Ishikawa (cell line): ENCODE results near the gene LRRC71.

ENCODE experiments used
- CEBPB ChIP-seq: IDR thresholded peaks from 2 replicates; pipeline ENCODE4 v1.6.1; 2012
- CREB1 ChIP-seq: IDR thresholded peaks from 2 replicates; pipeline ENCODE4 v1.6.1; 2012; ENCODE audit warnings: low read depth
- EGR1 ChIP-seq: IDR thresholded peaks from 2 replicates; pipeline ENCODE4 v1.6.1; 2012
- EP300 ChIP-seq: IDR thresholded peaks from 2 replicates; pipeline ENCODE4 v1.6.1; 2012; ENCODE audit warnings: borderline replicate concordance
- FOXM1 ChIP-seq: IDR thresholded peaks from 2 replicates; pipeline ENCODE4 v1.6.1; 2012; ENCODE audit warnings: low read depth, borderline replicate concordance
- RAD21 ChIP-seq: IDR thresholded peaks from 2 replicates; pipeline ENCODE4 v1.6.1; 2012; ENCODE audit warnings: low read depth
- TAF1 ChIP-seq: IDR thresholded peaks from 2 replicates; pipeline ENCODE4 v1.6.1; 2012; ENCODE audit warnings: low read depth, mild to moderate bottlenecking
- TCF12 ChIP-seq: IDR thresholded peaks from 2 replicates; pipeline ENCODE4 v1.6.1; 2012; ENCODE audit warnings: low read depth
- TEAD4 ChIP-seq: IDR thresholded peaks from 2 replicates; pipeline ENCODE4 v1.6.1; 2012
- YY1 ChIP-seq: IDR thresholded peaks from 2 replicates; pipeline ENCODE4 v1.6.1; 2012; ENCODE audit warnings: low read depth
- ZBTB7A ChIP-seq: IDR thresholded peaks from 2 replicates; pipeline ENCODE4 v1.6.1; 2012; ENCODE audit warnings: low read depth
- TF ChIP-seq, protein P1 (sequence below): IDR thresholded peaks from 2 replicates; pipeline ENCODE4 v1.6.1; 2012
- TF ChIP-seq, protein P2 (sequence below): IDR thresholded peaks from 2 replicates; pipeline ENCODE4 v1.6.1; 2012; ENCODE audit warnings: low read depth, mild to moderate bottlenecking
- TF ChIP-seq, protein P3 (sequence below): IDR thresholded peaks from 2 replicates; pipeline ENCODE4 v1.6.1; 2012

DNA sequence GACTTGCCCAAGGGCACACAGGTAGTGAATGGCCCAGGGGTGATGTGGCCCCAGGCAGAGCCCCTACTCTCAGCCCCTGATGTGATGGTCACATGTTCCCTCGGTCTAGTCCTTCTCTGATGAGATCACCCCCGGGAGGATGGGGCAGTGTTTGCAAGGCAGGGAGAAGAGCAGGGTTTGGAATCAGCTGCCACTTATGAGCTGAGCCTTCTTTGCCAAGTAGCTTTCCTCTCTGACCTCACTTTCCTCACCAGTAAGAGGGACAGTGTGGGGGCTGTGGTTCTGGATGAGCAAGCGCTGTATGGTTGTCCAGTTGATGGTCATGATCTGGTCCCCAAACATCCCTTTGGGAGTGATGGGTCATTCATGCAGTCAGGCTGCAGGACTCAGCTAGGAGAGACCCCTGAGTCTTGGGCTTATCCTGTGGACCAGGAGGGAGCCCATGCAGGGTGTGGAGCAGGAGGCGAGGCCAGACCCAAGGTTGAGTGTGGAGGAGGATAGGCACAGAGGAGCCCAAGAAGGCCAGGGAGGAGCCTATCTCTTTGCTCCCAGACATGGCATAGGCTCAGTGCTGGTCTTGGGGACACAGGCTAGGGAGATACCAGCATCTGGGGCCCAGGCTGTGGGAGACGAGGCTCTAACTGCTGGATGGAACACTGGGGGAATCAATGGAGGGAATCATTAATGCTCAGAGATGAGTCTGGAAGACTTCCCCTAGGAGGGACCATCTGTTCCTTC is 42.8 kb upstream of the LRRC71 start:
- TF ChIP-seq YY1, result no peak
- TF ChIP-seq, protein P1, sequence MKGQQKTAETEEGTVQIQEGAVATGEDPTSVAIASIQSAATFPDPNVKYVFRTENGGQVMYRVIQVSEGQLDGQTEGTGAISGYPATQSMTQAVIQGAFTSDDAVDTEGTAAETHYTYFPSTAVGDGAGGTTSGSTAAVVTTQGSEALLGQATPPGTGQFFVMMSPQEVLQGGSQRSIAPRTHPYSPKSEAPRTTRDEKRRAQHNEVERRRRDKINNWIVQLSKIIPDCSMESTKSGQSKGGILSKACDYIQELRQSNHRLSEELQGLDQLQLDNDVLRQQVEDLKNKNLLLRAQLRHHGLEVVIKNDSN, result no peak
- no peak for TF ChIP-seq EP300
- no peak for TF ChIP-seq RAD21
- TF ChIP-seq CEBPB, result no peak
- no peak for TF ChIP-seq TCF12
- TF ChIP-seq TAF1, result no peak
- TF ChIP-seq FOXM1, result no peak
- TF ChIP-seq, protein P2, sequence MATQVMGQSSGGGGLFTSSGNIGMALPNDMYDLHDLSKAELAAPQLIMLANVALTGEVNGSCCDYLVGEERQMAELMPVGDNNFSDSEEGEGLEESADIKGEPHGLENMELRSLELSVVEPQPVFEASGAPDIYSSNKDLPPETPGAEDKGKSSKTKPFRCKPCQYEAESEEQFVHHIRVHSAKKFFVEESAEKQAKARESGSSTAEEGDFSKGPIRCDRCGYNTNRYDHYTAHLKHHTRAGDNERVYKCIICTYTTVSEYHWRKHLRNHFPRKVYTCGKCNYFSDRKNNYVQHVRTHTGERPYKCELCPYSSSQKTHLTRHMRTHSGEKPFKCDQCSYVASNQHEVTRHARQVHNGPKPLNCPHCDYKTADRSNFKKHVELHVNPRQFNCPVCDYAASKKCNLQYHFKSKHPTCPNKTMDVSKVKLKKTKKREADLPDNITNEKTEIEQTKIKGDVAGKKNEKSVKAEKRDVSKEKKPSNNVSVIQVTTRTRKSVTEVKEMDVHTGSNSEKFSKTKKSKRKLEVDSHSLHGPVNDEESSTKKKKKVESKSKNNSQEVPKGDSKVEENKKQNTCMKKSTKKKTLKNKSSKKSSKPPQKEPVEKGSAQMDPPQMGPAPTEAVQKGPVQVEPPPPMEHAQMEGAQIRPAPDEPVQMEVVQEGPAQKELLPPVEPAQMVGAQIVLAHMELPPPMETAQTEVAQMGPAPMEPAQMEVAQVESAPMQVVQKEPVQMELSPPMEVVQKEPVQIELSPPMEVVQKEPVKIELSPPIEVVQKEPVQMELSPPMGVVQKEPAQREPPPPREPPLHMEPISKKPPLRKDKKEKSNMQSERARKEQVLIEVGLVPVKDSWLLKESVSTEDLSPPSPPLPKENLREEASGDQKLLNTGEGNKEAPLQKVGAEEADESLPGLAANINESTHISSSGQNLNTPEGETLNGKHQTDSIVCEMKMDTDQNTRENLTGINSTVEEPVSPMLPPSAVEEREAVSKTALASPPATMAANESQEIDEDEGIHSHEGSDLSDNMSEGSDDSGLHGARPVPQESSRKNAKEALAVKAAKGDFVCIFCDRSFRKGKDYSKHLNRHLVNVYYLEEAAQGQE, result no peak
- TF ChIP-seq TEAD4, result no peak
- TF ChIP-seq EGR1, result no peak
- TF ChIP-seq, protein P3, sequence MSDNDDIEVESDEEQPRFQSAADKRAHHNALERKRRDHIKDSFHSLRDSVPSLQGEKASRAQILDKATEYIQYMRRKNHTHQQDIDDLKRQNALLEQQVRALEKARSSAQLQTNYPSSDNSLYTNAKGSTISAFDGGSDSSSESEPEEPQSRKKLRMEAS, result no peak
- TF ChIP-seq CREB1, result no peak
- TF ChIP-seq ZBTB7A, result no peak
